OCI-LY1 (cell line): ENCODE data around the gene C2orf66.

Source experiments
- CTCF ChIP-seq: fragments of 200-600 bp; sonication (generic), shearing (Covaris generic); IDR thresholded peaks from 2 replicates; pipeline ENCODE4 v1.5.1; 2017; ENCODE audit warnings: mild to moderate bottlenecking, antibody characterized with exemption, low read length, moderate library complexity, mixed read lengths
- EZH2 ChIP-seq: fragments of 200-600 bp; sonication (generic), shearing (Covaris generic); IDR thresholded peaks from 2 replicates; pipeline ENCODE4 v1.8.0; 2017; ENCODE audit warnings: borderline replicate concordance, mixed run types, mild to moderate bottlenecking, antibody characterized with exemption, low read length, moderate library complexity, mixed read lengths

GRCh38 chr2:196804381-196804780 lies 4.8 kb downstream of the C2orf66 start:
- TF ChIP-seq CTCF (no peak), EZH2 (no peak)
